ENCODE measurements around the gene TSHZ3.

TSHZ3 gene

GRCh38 chr19:31256593-31256960 lies 92.7 kb downstream of the TSHZ3 start:
- TF ChIP-seq REST (IDR thresholded peaks at IDR 0.05; ENCODE audit: insufficient read depth in 1 of 2, low read depth in 2 of 2, low read length in 2 of 2): no peak
- TF ChIP-seq SIN3A (IDR thresholded peaks at IDR 0.05; ENCODE audit: borderline replicate concordance, insufficient read depth, low read length): no peak
- no peak for TF ChIP-seq FOXP2 (optimal IDR thresholded peaks at IDR 0.05; ENCODE audit: borderline replicate concordance, extremely low read depth, extremely low read length, insufficient read depth)
- TF ChIP-seq POLR2AphosphoS5 (IDR thresholded peaks at IDR 0.05; ENCODE audit: low read depth, low read length): no peak
- no peak for TF ChIP-seq TAF1 (IDR thresholded peaks at IDR 0.05; ENCODE audit: borderline replicate concordance, insufficient read depth, low read length)

DNA sequence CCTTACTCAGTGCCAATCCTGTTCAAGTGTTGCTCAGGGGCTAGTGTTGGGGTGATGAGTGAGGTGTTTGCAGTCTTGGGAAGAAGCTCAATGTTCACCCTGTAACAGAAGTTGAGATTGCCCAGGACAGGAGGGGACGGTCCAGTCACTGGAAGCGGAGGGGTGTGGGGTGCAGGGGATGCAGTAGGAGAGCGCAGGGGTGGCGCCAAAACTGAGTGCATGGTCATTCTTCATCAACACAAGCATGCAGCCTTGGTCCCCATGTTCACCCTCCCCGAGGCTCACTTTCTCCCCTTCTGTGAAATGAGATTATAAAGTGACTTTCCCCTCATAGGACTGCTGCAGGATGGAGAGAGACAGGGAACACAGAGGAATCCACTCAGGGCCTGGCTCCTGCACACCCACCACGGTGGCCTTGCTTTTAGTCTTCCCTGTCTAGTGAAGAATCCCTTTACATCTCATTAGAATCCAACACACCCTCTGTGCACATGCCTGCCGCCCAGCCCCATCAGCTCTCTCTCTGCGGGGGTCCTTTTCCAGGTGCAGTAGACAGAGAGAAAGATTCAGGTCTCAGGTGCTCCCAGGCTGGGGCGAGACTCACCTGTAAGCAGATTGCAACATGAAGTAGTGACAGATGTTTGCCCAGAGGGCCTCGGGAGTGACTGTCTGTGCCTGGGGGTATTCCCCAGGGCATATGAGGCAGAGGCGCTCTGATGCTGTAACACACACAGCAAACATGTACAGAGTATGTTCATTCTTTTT lies 93.2 kb downstream of the TSHZ3 start:
- TF ChIP-seq REST (IDR thresholded peaks at IDR 0.05; ENCODE audit: insufficient read depth in 1 of 2, low read depth in 2 of 2, low read length in 2 of 2): no peak
- TF ChIP-seq SIN3A (IDR thresholded peaks at IDR 0.05; ENCODE audit: borderline replicate concordance, insufficient read depth, low read length): no peak
- no peak for TF ChIP-seq POLR2AphosphoS5 (IDR thresholded peaks at IDR 0.05; ENCODE audit: low read depth, low read length)
- TF ChIP-seq TAF1 (IDR thresholded peaks at IDR 0.05; ENCODE audit: borderline replicate concordance, insufficient read depth, low read length): no peak
- TF ChIP-seq FOXP2 (optimal IDR thresholded peaks at IDR 0.05; ENCODE audit: borderline replicate concordance, extremely low read depth, extremely low read length, insufficient read depth): no peak

GRCh38 chr19:31255174-31255799 lies 93.9 kb downstream of the TSHZ3 start:
- TF ChIP-seq TAF1 (IDR thresholded peaks at IDR 0.05; ENCODE audit: borderline replicate concordance, insufficient read depth, low read length) (no peak), POLR2AphosphoS5 (IDR thresholded peaks at IDR 0.05; ENCODE audit: low read depth, low read length) (no peak), REST (IDR thresholded peaks at IDR 0.05; ENCODE audit: insufficient read depth in 1 of 2, low read depth in 2 of 2, low read length in 2 of 2) (no peak), FOXP2 (optimal IDR thresholded peaks at IDR 0.05; ENCODE audit: borderline replicate concordance, extremely low read depth, extremely low read length, insufficient read depth) (no peak), SIN3A (IDR thresholded peaks at IDR 0.05; ENCODE audit: borderline replicate concordance, insufficient read depth, low read length) (no peak)

- TF ChIP-seq FOXP2 (optimal IDR thresholded peaks at IDR 0.05; ENCODE audit: borderline replicate concordance, extremely low read depth, extremely low read length, insufficient read depth): no peak
- TF ChIP-seq TAF1 (IDR thresholded peaks at IDR 0.05; ENCODE audit: borderline replicate concordance, insufficient read depth, low read length): no peak
- TF ChIP-seq SIN3A (IDR thresholded peaks at IDR 0.05; ENCODE audit: borderline replicate concordance, insufficient read depth, low read length): no peak
- no peak for TF ChIP-seq REST (IDR thresholded peaks at IDR 0.05; ENCODE audit: insufficient read depth in 1 of 2, low read depth in 2 of 2, low read length in 2 of 2)
- TF ChIP-seq POLR2AphosphoS5 (IDR thresholded peaks at IDR 0.05; ENCODE audit: low read depth, low read length): no peak
Observed at GRCh38 chr19:31254611-31255010, 94.6 kb downstream of the TSHZ3 start.

All from PFSK-1 (cell line).